22Rv1 (cell line): ENCODE measurements around the gene GGT6.

Experiments
- CTCF ChIP-seq: fragments of 450-650 bp; IDR thresholded peaks from 2 replicates; pipeline ENCODE4 v1.5.1; 2017; ENCODE audit warnings: mild to moderate bottlenecking
- ZFX ChIP-seq: fragments of 450-650 bp; IDR thresholded peaks from 2 replicates; pipeline ENCODE4 v1.6.1; 2017; ENCODE audit warnings: antibody characterized with exemption, borderline replicate concordance

- TF ChIP-seq CTCF (no peak), ZFX (no peak)
Measured at GRCh38 chr17:4534928-4535666, 25.3 kb downstream of the GGT6 start.
